ENCODE measurements around the gene ITM2A. TPM values are rescaled to one million over a fixed set of nuclear protein-coding genes. Genes with fewer than 3 reads are reported as not detected.

Gene ITM2A
- total RNA-seq, 1 experiment from 2014 or later = not detected

- ATAC-seq = no peak
- intact Hi-C loops (cut with micrococcal nuclease) = no loop called here
- ChIA-PET CTCF (no interaction called here), POLR2A (ENCODE audit: unreplicated experiment) (no interaction called here)
- H3K27me3 ChIP-seq (ENCODE audit: low read length) = no peaks in the 10 kb centered on the region
- H3K9me3 ChIP-seq (ENCODE audit: low read length) = no peaks in the 10 kb centered on the region
- H3K79me2 ChIP-seq (ENCODE audit: low read length) = no peaks in the 10 kb centered on the region
- BruUV-seq (replicated peaks) = no TSS peak
- H4K20me1 ChIP-seq (ENCODE audit: low read length) = no peaks in the 10 kb centered on the region
- no peak overlapping the region for H3K4me2 ChIP-seq (ENCODE audit: low read length)
- no peak overlapping the region for H3K9ac ChIP-seq (ENCODE audit: low read length)
- H2AFZ ChIP-seq (ENCODE audit: low read length) = no peak overlapping the region
- TF ChIP-seq EZH2 (IDR thresholded peaks at IDR 0.05; ENCODE audit: low read length, unreplicated experiment) (no peak), CTCF (conservative IDR thresholded peaks at IDR 0.05; ENCODE audit: low read depth, low read length) (no peak)
- H3K27ac ChIP-seq (ENCODE audit: low read length) = no peak overlapping the region
- H3F3A ChIP-seq (ENCODE audit: low read length, unreplicated experiment) = no peaks in the 10 kb centered on the region
- H3K4me1 ChIP-seq (ENCODE audit: insufficient read depth, low read length) = no peaks in the 10 kb centered on the region
- no peak for DNase-seq
- H3K36me3 ChIP-seq (ENCODE audit: low read depth, low read length) = no peaks in the 10 kb centered on the region
- H3K9me2 ChIP-seq (replicated peaks; ENCODE audit: low read length) = no peaks in the 10 kb centered on the region
- H3K4me3 ChIP-seq (ENCODE audit: low read length) = no peak overlapping the region
Observed at GRCh38 chrX:79369871-79370270, 2.7 kb upstream of the ITM2A start.

- Histone ChIP-seq H3F3A (ENCODE audit: low read length, unreplicated experiment) (no peaks in the 10 kb centered on the region), H3K27ac (ENCODE audit: low read length) (no peak overlapping the region), H3K9me3 (ENCODE audit: low read length) (no peaks in the 10 kb centered on the region), H4K20me1 (ENCODE audit: low read length) (no peaks in the 10 kb centered on the region), H3K27me3 (ENCODE audit: low read length) (no peaks in the 10 kb centered on the region), H3K79me2 (ENCODE audit: low read length) (no peaks in the 10 kb centered on the region), H3K9ac (ENCODE audit: low read length) (no peak overlapping the region), H3K36me3 (ENCODE audit: low read depth, low read length) (no peaks in the 10 kb centered on the region), H3K4me1 (ENCODE audit: insufficient read depth, low read length) (no peaks in the 10 kb centered on the region), H3K4me2 (ENCODE audit: low read length) (no peak overlapping the region), H3K4me3 (ENCODE audit: low read length) (no peak overlapping the region), H2AFZ (ENCODE audit: low read length) (no peak overlapping the region), H3K9me2 (replicated peaks; ENCODE audit: low read length) (no peaks in the 10 kb centered on the region)
- no TSS peak for BruUV-seq (replicated peaks)
- POLR2A ChIA-PET (ENCODE audit: unreplicated experiment) = no interaction called here
- DNase-seq = peak; percentile 3
- no peak for ATAC-seq
- CTCF ChIA-PET = no interaction called here
- TF ChIP-seq CTCF (conservative IDR thresholded peaks at IDR 0.05; ENCODE audit: low read depth, low read length) (no peak), EZH2phosphoT487 (IDR thresholded peaks at IDR 0.05; ENCODE audit: borderline replicate concordance, low read length) (no peak), EZH2 (IDR thresholded peaks at IDR 0.05; ENCODE audit: low read length, unreplicated experiment) (no peak)
- intact Hi-C loops (cut with micrococcal nuclease) = no loop called here
Observed at GRCh38 chrX:79368441-79368840, 1.3 kb upstream of the ITM2A start.

GRCh38 chrX:79367907-79368306 is 773 bp upstream of the ITM2A start:
- BruUV-seq (replicated peaks) = no TSS peak
- Histone ChIP-seq H3K27ac (ENCODE audit: low read length) (no peak overlapping the region), H3K36me3 (ENCODE audit: low read depth, low read length) (no peaks in the 10 kb centered on the region), H3K9me3 (ENCODE audit: low read length) (no peaks in the 10 kb centered on the region), H3K9ac (ENCODE audit: low read length) (no peak overlapping the region), H3K4me3 (ENCODE audit: low read length) (no peak overlapping the region), H3K9me2 (replicated peaks; ENCODE audit: low read length) (no peaks in the 10 kb centered on the region), H3K79me2 (ENCODE audit: low read length) (no peaks in the 10 kb centered on the region), H2AFZ (ENCODE audit: low read length) (no peak overlapping the region), H3F3A (ENCODE audit: low read length, unreplicated experiment) (no peaks in the 10 kb centered on the region), H3K4me2 (ENCODE audit: low read length) (no peak overlapping the region), H3K27me3 (ENCODE audit: low read length) (no peaks in the 10 kb centered on the region), H4K20me1 (ENCODE audit: low read length) (no peaks in the 10 kb centered on the region), H3K4me1 (ENCODE audit: insufficient read depth, low read length) (no peaks in the 10 kb centered on the region)
- POLR2A ChIA-PET (ENCODE audit: unreplicated experiment) = no interaction called here
- DNase-seq = no peak
- TF ChIP-seq EZH2phosphoT487 (IDR thresholded peaks at IDR 0.05; ENCODE audit: borderline replicate concordance, low read length) (no peak), CTCF (conservative IDR thresholded peaks at IDR 0.05; ENCODE audit: low read depth, low read length) (no peak), EZH2 (IDR thresholded peaks at IDR 0.05; ENCODE audit: low read length, unreplicated experiment) (no peak)
- intact Hi-C loops (cut with micrococcal nuclease) = no loop called here
- ATAC-seq = no peak
- CTCF ChIA-PET = no interaction called here

Measured in PC-3 (cell line).